Vagina (tissue), 2 donors: ENCODE measurements around the gene CNNM2.

Source experiments
- POLR2A ChIP-seq, 2 donors: fragments of 450-650 bp; IDR thresholded peaks; one replicate each; pipeline ENCODE4 v1.6.1; 2017; ENCODE audit warnings: antibody characterized with exemption in 2 of 2, mild to moderate bottlenecking in 2 of 2, moderate library complexity in 2 of 2
- TF ChIP-seq, protein P1 (sequence below), 3 experiments: fragments of 450-650 bp in 2 of 3; fragments of 200-600 bp in 1 of 3; sonication (generic) in 1 of 3; IDR thresholded peaks; one replicate each; pipeline ENCODE4 v1.5.1; 2017 to 2019; ENCODE audit warnings: antibody characterized with exemption in 3 of 3, mild to moderate bottlenecking in 2 of 3, moderate library complexity in 2 of 3

DNA sequence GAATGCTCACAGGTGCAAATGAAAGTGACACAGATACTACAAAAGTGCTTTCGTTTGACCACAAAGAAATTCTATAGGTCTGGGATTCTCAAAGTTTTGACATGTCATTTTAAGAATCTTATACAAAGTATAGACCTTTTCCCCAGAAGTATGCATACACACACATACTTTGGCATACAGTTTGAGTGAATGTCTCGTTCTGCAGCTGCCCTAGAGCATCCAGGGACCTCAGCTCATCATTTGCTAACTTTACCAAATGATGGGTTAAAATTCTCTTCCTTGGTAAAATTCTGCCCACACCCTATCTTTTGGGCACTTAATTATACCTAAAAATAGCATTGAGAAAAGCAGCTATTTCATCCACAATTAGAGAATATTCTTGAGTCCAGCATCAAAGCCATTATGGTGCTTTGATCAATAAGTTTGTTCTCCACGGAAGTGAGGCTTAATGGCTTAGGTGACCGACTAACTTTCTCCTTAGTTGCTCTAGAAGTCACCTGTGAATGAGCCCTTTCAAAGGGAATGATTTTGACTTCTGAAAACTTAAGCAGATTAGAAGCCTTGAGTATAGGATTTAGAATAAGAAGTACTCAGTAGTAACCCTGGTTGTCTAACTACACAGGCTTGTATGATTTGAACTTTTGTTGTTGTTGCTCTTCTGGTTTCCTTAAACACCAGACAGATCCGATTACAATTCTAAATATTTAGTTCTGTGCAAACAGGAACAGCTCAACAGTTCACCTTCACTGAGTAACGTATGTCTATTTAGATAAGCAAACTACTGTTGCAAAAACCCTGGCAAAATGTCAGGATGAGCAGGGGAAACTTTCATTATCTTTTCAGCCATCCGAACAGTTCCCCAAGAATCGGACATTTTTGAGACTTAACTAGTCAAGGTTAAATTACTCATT lies 70.6 kb downstream of the CNNM2 start:
- TF ChIP-seq, protein P1, sequence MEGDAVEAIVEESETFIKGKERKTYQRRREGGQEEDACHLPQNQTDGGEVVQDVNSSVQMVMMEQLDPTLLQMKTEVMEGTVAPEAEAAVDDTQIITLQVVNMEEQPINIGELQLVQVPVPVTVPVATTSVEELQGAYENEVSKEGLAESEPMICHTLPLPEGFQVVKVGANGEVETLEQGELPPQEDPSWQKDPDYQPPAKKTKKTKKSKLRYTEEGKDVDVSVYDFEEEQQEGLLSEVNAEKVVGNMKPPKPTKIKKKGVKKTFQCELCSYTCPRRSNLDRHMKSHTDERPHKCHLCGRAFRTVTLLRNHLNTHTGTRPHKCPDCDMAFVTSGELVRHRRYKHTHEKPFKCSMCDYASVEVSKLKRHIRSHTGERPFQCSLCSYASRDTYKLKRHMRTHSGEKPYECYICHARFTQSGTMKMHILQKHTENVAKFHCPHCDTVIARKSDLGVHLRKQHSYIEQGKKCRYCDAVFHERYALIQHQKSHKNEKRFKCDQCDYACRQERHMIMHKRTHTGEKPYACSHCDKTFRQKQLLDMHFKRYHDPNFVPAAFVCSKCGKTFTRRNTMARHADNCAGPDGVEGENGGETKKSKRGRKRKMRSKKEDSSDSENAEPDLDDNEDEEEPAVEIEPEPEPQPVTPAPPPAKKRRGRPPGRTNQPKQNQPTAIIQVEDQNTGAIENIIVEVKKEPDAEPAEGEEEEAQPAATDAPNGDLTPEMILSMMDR (IDR thresholded peaks at IDR 0.05): no peak
- no peak for TF ChIP-seq POLR2A (IDR thresholded peaks at IDR 0.05)
